HG02763 (cell line): ENCODE data around the gene GABBR2.
"Not testable (repeated sequence)": the region's sequence is repeated elsewhere in the genome, so short reads cannot be mapped to it uniquely, and the experiment has no call there.

Source experiments
- ATAC-seq: cut with Tn5 transposase; IDR thresholded peaks from one replicate; pipeline ENCODE4 v1.9.1; 2021; ENCODE audit warnings: mild to moderate bottlenecking, moderate library complexity; ENCODE audit not compliant: unreplicated experiment

Gene GABBR2

GRCh38 chr9:98283143-98283542 lies 425.6 kb downstream of the GABBR2 start:
- ATAC-seq: not testable (repeated sequence)

DNA sequence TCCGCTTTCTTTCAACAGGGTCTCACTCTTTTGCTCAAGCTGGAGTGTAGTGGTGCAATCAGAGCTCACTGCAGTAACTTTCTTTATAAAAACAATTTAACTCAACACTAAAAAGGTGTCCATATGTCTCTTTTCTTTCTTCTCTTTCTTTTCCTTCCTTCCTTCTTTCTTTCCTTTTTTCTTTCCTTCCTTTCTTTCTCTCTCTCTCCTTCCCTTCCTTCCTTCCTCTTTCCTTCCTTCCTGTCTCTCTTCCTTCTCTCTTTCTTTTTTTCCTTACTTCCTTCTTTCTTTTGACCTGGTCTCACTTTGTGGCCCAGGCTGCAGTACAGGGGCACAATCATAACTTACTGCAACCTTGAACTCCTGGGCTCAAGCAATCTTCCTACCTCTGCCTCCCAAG lies 427.5 kb downstream of the GABBR2 start:
- no peak for ATAC-seq

- ATAC-seq: no peak
Observed at GRCh38 chr9:98280574-98280973, 428.2 kb downstream of the GABBR2 start.

DNA sequence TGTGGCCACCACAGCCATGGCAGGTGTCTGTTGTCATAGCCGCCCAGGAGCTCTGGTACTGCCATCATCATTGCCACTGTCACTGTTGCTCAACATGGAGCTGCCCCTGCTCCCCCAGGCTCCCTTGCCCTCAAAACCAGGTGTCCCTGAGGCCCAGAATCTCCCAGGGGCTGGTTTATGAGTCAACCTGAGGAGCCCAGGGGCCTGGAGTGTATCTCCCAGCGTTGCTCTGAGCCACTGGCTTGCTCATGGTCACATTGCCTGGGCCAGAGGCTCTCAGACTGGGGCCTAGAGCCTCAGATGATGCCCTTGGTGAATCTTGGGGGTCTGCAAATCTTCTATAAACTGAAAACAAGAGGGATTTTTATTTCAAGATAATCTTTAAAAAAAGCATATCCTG lies 428.6 kb downstream of the GABBR2 start:
- no peak for ATAC-seq

DNA sequence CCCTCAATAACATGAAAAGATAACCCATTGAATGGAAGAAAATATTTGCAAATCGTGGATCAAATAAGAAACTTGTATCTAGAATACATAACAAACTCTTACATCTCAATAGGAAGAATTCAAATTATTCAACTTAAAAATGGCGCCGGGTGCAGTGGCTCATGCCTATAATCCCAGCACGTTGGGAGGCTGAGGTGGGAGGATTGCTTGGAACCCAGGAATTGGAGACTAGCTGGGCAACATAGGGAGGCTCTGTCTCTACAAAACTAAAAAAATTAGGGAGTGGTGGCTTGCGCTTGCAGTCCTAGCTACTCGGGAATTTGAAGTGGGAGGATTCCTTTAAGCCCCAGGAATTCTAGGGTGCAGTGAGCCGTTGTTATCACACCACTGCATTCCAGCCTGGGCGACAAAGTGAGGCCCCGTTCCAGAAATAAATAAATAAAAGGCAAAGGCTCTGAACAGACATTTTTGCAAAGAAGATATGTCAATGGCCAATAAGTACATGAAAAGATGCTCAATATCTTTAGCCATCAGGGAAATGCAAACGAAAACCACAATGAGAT lies 431.7 kb downstream of the GABBR2 start:
- ATAC-seq: no peak

GRCh38 chr9:98275159-98275558 lies 433.6 kb downstream of the GABBR2 start:
- no peak for ATAC-seq

DNA sequence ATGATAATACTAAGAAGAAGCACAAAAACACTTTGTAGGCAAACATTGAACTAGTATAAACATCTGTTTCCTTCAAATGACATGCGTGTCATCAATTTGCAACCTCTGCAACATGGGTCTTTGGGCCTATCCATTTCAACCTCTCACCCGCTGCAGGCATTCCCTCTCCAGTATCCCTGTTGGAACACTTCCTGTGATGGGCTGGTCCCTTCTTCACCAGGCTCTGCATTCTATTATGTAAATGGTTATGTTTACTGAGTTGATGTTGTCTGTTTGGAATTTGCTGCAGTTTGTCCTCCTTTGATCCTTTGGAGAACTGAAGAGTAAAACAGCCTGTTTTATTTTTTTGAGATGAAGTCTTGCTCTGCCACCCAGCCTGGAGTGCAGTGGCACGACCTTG lies 436.7 kb downstream of the GABBR2 start:
- ATAC-seq: no peak

- no peak for ATAC-seq
Observed at GRCh38 chr9:98271479-98271878, 437.3 kb downstream of the GABBR2 start.

DNA sequence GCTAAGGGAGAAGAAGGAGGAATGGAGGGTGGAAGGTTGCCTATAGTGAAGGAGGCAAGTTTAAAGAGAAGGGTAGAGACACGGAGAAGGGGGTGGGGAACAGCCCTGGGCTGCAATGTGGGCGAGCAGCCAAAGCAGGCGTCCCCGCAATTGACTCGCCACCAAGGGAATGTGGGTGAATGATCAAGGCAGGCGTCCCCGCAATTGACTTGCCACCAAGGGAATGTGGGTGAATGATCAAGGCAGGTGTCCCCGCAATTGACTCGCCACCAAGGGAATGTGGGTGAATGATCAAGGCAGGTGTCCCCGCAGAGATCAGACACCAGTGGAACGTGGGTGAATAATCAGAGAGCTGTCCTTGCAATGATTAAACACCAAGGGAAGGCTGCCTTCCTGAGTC lies 438.5 kb downstream of the GABBR2 start:
- not testable (repeated sequence) for ATAC-seq

DNA sequence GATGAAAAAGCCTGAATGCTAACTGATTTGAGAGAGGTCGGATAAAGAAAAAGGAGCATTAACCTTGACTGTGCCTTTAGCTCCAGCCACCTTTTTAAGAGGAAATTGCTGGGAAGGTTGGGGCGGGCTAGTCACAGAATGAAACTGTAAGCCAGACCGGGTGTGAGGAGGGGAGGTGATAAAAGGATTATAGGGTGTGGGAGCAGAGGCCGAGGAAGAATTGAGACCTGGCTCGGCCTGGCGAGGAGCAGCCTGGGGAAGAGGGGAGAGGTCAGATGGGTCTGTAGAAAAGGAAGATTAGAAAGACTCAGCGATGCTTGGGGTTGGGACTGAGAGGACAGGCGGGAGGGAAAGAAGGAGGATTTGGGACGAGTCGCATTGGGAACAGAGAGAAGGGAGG lies 439.1 kb downstream of the GABBR2 start:
- not testable (repeated sequence) for ATAC-seq

DNA sequence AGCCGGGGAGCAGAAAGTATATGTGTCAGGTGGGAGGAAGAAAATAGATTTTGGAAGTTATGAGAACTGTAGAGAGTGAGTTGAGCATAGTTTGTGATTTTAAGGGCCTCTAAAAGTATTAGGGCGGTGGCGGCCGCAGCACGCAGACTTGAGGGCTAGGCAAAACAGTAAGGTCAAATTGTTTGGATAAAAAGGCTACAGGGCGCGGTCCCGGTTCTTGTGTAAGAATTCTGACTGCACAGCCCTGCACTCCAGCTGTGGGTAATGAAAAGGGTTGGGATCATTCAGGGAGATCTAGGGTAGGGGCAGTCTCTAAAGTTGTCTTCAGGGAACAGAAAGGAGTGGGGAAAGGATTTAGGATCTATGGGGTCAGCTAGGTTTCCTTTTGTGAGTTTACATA lies 441.2 kb downstream of the GABBR2 start:
- not testable (repeated sequence) for ATAC-seq

DNA sequence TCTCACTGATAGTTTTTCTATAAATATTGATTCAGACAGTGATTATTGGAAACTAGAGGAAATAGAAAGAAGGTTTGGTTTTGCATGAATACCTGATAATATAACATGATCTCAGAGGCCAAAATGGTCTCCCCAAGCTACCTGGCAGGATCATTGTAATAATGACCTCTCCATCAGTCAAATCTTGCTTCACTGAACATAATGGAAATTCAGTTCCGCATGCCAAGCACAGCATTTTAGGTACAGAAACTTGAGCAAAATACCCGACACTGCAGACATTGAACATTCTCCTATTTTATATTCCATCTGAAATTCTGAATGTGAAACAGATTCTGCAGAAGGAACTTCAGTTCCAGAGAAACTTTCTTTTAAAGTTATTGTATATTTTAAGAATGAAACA lies 444.2 kb downstream of the GABBR2 start:
- ATAC-seq: no peak

GRCh38 chr9:98263482-98264357 lies 445.0 kb downstream of the GABBR2 start:
- ATAC-seq: peak; percentile 75

DNA sequence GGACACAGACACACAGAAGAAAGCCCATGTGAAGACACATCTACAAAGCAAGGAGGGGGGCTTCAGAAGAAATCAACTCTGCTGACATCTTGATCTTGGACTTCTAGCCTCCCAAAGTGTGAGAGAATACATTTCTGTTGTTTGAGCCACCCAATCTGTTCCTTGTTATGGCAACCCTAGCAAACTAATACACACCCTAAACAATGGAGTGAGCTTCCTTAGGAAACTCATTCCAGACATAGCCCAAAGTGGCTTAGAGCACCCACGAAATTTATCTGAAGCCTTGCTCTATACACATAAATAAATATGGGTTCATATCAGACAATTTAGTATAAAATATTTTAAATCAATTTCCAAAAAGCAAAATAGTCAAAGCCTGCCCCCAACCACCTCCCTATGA lies 445.7 kb downstream of the GABBR2 start:
- ATAC-seq: no peak

- no peak for ATAC-seq
Observed at GRCh38 chr9:98262056-98262455, 446.7 kb downstream of the GABBR2 start.

GRCh38 chr9:98260635-98261034 lies 448.1 kb downstream of the GABBR2 start:
- no peak for ATAC-seq

- ATAC-seq: no peak
Observed at GRCh38 chr9:98259791-98260190, 448.9 kb downstream of the GABBR2 start.

GRCh38 chr9:98256756-98257155 lies 452.0 kb downstream of the GABBR2 start:
- ATAC-seq: no peak

DNA sequence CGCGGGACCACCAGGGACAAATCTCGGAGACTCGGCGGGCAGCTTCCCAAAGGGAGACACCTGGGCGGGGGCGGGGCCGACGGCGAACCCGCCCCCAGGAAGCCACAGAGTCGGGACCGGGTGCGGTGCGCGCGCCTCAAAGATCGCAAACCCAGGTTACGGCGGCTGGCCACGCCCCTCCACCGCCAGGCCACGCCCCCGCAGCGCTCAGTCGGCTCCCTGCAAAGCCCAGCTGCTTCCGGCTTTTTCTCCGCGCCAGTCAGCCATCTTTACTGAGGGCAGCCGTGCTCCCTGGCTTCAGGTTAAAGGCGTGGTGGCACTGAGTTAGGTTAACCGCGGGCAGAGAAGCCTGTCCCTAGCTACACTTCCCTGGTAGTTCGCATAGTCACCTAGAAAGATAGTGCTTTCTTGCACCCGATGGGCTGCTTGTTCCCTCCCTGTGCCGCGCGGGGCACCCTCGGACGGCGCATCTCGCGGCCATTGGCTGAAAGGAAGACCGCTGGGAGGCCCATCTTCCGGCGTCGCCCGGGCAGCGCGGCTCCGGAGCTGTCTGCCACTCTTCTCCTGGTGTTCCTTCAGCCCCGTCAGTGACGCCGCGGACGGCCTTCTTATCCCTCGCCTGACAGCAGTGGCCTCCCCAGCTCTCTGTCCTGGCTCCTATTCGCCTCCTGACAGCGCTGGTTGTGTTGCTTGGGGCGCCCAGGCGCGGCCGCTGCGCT lies 453.0 kb downstream of the GABBR2 start, which contains the start of gene TBC1D2:
Gene TBC1D2, minus strand, starts transcription at position 72 of the 719 bp plus-strand sequence. CDS start 108 bp downstream, outside the sequence.
- ATAC-seq: peak; percentile 92

DNA sequence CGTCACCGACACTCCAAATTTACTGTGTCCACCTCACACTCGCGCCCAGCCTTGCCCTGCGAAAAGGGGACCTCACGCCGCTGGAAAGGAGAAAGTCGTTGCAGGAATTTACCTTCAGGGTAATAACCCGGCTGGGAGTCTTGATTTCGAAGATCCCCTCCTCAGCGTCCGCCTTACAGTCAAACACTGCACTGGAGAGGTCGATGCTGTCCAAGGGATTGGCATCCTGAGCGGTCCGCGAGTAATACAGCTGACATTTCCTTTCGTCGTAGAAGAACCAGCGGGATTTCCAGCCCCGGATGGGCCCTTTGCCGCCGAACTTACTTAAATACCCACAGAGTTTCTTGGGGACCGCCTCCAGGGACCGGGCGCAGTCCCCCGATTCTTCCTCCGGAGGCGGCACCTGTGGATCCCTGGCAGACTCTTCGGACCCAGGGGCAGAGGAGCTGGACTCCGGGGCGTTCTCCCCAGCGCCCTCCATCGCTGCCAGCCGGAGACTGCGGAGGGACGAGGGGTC lies 453.6 kb downstream of the GABBR2 start:
- ATAC-seq: no peak
